Karpas-422 (cell line): ENCODE data around the gene PACRG. TPM values are rescaled to one million over a fixed set of nuclear protein-coding genes. Genes with fewer than 3 reads are reported as not detected.

Experiments used
- DNase-seq: peaks from one replicate; pipeline ENCODE4 v3.0.0-alpha.2; 2015
- H2AFZ ChIP-seq: fragments of 200-600 bp; sonication (generic); 2 replicates; pipeline ENCODE4 v1.6.1; 2014; ENCODE audit warnings: antibody characterized with exemption, low read length, mixed read lengths
- H3K27ac ChIP-seq: fragments of 200-600 bp; sonication (generic); 2 replicates; pipeline ENCODE4 v1.5.1; 2014; ENCODE audit warnings: mild to moderate bottlenecking, low read length, moderate library complexity
- H3K27me3 ChIP-seq: fragments of 200-600 bp; sonication (generic); 2 replicates; pipeline ENCODE4 v1.6.1; 2014; ENCODE audit warnings: low read length, mixed read lengths
- H3K36me3 ChIP-seq: fragments of 200-600 bp; sonication (generic); 2 replicates; pipeline ENCODE4 v1.6.1; 2014; ENCODE audit warnings: low read length, mixed read lengths; ENCODE audit not compliant: insufficient read depth
- H3K4me1 ChIP-seq: fragments of 200-600 bp; sonication (generic); 2 replicates; pipeline ENCODE4 v1.6.1; 2014; ENCODE audit warnings: mild to moderate bottlenecking, low read length, mixed read lengths
- H3K4me2 ChIP-seq: fragments of 200-600 bp; sonication (generic); 2 replicates; pipeline ENCODE4 v1.6.1; 2014; ENCODE audit warnings: low read length, low read depth, mild to moderate bottlenecking; ENCODE audit not compliant: poor library complexity, severe bottlenecking
- H3K4me3 ChIP-seq: fragments of 200-600 bp; sonication (generic); 2 replicates; pipeline ENCODE4 v1.5.1; 2014; ENCODE audit warnings: mild to moderate bottlenecking, antibody characterized with exemption, low read length, mixed read lengths
- H3K79me2 ChIP-seq: fragments of 200-600 bp; sonication (generic); 2 replicates; pipeline ENCODE4 v1.6.1; 2014; ENCODE audit warnings: mild to moderate bottlenecking, low read length, mixed read lengths
- H3K9ac ChIP-seq: fragments of 200-600 bp; sonication (generic); 2 replicates; pipeline ENCODE4 v1.6.0; 2014; ENCODE audit warnings: low read length
- H3K9me2 ChIP-seq: fragments of 200-600 bp; sonication (generic), shearing (Covaris generic); replicated peaks from 2 replicates; pipeline ENCODE4 v1.6.0; 2014; ENCODE audit warnings: mild to moderate bottlenecking, low read length, moderate library complexity; ENCODE audit not compliant: insufficient read depth
- H3K9me3 ChIP-seq: fragments of 300-700, 200-600 bp; sonication (generic); 2 replicates; pipeline ENCODE4 v1.6.1; 2014; ENCODE audit warnings: low read length, mixed read lengths
- H4K20me1 ChIP-seq: fragments of 200-600 bp; sonication (generic); 2 replicates; pipeline ENCODE4 v1.6.1; 2014; ENCODE audit warnings: mild to moderate bottlenecking, antibody characterized with exemption, low read length, low read depth; ENCODE audit not compliant: insufficient read depth
- total RNA-seq: library from RNA; depleted of rRNA; stranded (reverse); fragments of >200 nt; shearing (Covaris generic); gene quantifications from 2 replicates; pipeline ENCODE4 v1.2.3, GENCODE V29; 2014; ENCODE audit warnings: low replicate concordance

The PACRG gene
- total RNA-seq, 1 experiment from 2014 or later = not detected

DNA sequence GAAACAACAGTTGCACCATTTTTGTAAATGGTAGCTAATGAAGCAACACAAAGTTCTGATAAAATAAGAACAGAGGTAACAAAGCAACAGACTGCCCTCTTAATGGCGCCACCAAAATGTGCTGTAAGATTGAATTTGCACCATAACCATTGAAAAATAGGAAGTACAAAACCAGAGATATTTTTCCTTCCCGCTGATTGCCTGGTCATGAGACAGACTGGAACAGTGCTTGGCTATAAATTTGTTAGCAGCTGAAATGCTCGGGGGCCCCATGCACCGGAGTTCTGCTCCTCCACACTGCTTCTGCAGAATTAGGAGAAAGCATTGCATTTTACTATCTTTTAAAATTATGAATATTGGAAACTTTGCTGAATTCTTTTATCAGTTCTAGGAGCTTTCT, 522.3 kb downstream of the PACRG start:
- no peaks in the 10 kb centered on the region for H3K27me3 ChIP-seq
- no peaks in the 10 kb centered on the region for H3K4me1 ChIP-seq
- no peak overlapping the region for H3K9ac ChIP-seq
- H3K27ac ChIP-seq = no peak overlapping the region
- H3K9me3 ChIP-seq = peaks cover 5% of the 10 kb centered on the region
- H3K4me3 ChIP-seq = no peak overlapping the region
- no peaks in the 10 kb centered on the region for H3K9me2 ChIP-seq
- DNase-seq = no peak
- no peaks in the 10 kb centered on the region; the same call in 1 of the 2 replicates for H3K36me3 ChIP-seq
- no peak overlapping the region for H3K4me2 ChIP-seq
- H2AFZ ChIP-seq = no peak overlapping the region
- no peaks in the 10 kb centered on the region for H3K79me2 ChIP-seq
- no peaks in the 10 kb centered on the region for H4K20me1 ChIP-seq

DNA sequence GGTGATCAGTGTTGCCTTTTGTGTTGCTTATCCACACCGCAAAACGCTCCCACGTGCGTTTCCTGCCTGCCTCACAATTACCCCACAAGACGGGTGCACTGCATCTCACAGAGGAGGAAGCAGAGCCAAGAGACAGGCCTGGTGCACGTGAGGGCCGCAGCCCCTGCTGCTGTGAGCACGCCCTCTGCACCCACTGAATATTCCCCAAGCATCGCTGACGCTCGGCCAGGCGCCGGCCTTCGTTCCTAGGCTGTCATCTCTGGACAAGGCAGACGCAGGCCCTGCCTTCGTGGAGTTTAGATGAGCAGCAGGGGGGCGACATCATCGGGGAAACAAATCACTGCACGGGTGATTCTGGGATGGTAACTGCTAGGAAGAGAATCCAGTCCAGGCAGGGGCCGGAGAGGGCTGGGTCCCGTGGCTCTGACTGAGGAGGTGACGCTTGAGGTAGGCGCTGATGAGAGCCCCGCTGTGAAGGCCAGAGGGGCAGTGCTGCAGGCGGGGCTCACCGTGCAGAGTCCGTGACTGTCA, 524.4 kb downstream of the PACRG start:
- no peak overlapping the region for H3K4me2 ChIP-seq
- H2AFZ ChIP-seq = no peak overlapping the region
- H3K9me3 ChIP-seq = peaks cover 7% of the 10 kb centered on the region
- DNase-seq = no peak
- H4K20me1 ChIP-seq = no peaks in the 10 kb centered on the region
- H3K36me3 ChIP-seq = no peaks in the 10 kb centered on the region
- no peak overlapping the region for H3K27ac ChIP-seq
- no peaks in the 10 kb centered on the region for H3K27me3 ChIP-seq
- no peak overlapping the region for H3K9ac ChIP-seq
- H3K9me2 ChIP-seq = no peaks in the 10 kb centered on the region
- H3K4me3 ChIP-seq = no peak overlapping the region
- H3K79me2 ChIP-seq = no peaks in the 10 kb centered on the region
- H3K4me1 ChIP-seq = no peaks in the 10 kb centered on the region

DNA sequence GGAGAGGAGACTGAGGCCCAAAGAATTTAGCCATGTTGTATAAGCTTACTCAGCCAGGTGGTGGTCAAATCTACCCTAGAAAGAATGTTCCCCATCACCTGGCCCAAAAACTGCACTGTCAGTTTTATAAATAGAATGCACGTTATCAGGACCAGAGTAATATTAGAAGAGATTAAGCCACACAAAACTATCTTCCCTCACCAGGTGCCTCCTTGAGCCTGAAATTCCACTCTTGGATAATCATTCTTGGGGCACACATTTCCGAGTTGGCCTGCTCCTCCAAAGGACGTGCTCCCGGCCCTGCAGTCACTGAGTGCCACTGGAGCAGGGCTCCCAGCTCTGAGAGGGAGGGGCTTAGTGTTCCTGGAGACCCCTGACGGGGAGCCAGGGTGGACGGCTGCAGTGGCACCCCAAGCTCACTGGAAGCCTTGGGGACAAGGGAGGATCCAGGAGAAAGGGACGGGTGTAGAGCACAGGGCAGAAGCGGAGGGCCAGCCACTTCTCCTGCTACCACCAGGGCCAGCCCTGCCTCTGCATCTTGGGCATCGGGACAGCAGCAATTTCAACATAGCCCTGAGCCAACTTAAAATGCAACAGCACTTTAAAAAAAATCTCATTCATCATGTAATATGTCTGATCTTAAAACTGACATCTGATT, 525.9 kb downstream of the PACRG start:
- Histone ChIP-seq H3K4me3 (no peak overlapping the region), H3K79me2 (no peaks in the 10 kb centered on the region), H3K9ac (no peak overlapping the region), H3K27me3 (no peaks in the 10 kb centered on the region), H2AFZ (no peak overlapping the region), H3K9me3 (peaks cover 7% of the 10 kb centered on the region), H3K36me3 (no peaks in the 10 kb centered on the region), H4K20me1 (no peaks in the 10 kb centered on the region), H3K4me2 (no peak overlapping the region), H3K4me1 (no peaks in the 10 kb centered on the region), H3K9me2 (no peaks in the 10 kb centered on the region), H3K27ac (no peak overlapping the region)
- no peak for DNase-seq

DNA sequence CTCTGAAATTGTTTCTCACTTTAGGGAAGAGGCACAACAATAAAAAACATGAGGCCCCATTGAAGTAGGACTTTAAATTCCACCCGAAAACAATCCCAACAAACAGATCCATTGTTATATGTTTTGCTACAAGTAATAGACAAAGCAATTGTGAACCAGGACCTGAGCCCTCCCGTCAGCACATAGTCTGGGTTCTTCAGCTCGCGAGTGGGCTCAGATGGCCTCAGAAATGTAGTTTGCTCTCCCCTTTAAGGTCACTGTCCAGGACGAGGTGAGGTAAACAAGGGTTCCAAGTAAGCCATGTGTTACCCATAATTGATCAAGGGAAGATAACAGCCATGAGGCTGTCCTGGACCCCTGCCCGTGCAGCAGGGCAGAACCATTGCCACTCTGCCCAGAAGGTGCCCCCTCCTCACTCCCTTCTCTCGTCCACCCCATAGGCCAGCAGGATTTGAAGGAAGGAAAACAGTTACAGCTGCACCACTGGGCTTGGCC, 526.6 kb downstream of the PACRG start:
- peaks cover 7% of the 10 kb centered on the region for H3K9me3 ChIP-seq
- H3K27ac ChIP-seq = no peak overlapping the region
- no peak overlapping the region for H3K4me2 ChIP-seq
- no peak for DNase-seq
- H3K27me3 ChIP-seq = no peaks in the 10 kb centered on the region
- H3K9me2 ChIP-seq = no peaks in the 10 kb centered on the region
- H4K20me1 ChIP-seq = no peaks in the 10 kb centered on the region
- no peak overlapping the region for H3K9ac ChIP-seq
- H3K79me2 ChIP-seq = no peaks in the 10 kb centered on the region
- no peaks in the 10 kb centered on the region for H3K4me1 ChIP-seq
- H3K36me3 ChIP-seq = no peaks in the 10 kb centered on the region
- H3K4me3 ChIP-seq = no peak overlapping the region
- no peak overlapping the region for H2AFZ ChIP-seq

DNA sequence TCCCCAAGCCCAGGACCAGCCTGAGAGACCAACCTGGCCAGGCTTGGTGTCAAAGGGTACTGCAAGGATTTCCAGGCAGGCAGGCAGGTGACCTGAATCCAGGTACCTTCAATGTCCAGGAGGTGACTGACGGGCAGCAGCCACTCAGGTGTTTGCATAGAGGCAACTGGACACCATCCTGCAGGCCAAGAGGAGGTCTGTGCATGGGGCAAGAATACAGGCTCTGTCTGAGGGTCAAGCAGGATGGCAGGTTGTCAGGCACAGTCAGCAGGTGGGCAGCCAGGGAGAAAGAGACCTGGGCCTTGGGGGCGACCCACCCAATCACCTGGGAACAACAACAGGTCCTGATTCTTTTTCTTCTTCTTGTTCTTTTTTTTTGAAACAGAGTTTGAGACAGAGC, 527.5 kb downstream of the PACRG start:
- no peak overlapping the region for H3K27ac ChIP-seq
- H2AFZ ChIP-seq = no peak overlapping the region
- no peaks in the 10 kb centered on the region for H3K79me2 ChIP-seq
- no peaks in the 10 kb centered on the region for H4K20me1 ChIP-seq
- no peaks in the 10 kb centered on the region for H3K9me2 ChIP-seq
- no peak overlapping the region for H3K4me3 ChIP-seq
- no peaks in the 10 kb centered on the region for H3K27me3 ChIP-seq
- H3K9ac ChIP-seq = no peak overlapping the region
- DNase-seq = no peak
- H3K36me3 ChIP-seq = no peaks in the 10 kb centered on the region
- H3K4me2 ChIP-seq = no peak overlapping the region
- no peaks in the 10 kb centered on the region for H3K4me1 ChIP-seq
- H3K9me3 ChIP-seq = peaks cover 7% of the 10 kb centered on the region

DNA sequence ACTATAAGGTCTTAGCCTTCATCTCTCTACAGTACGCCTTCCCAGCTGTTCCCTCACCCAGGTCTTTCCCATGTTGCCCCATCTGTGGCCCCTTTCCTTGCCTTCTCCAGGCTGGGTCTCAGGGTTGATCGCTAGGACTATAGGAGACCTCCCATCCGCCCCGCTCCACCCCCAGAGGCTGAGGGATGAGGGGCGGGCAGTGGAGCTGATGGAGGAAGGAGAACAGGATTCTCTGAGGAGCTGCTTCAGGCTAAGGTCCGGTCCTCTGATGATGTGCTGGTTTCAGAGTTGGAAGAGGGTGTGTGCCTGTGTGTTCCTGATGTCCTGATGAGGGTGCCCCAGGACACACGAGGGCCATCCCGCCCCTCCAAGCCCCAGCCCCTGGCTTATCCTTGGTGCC, 531.9 kb downstream of the PACRG start:
- no peak overlapping the region for H2AFZ ChIP-seq
- H3K79me2 ChIP-seq = no peaks in the 10 kb centered on the region
- no peak overlapping the region for H3K4me2 ChIP-seq
- no peak overlapping the region for H3K4me3 ChIP-seq
- DNase-seq = no peak
- no peaks in the 10 kb centered on the region for H3K27me3 ChIP-seq
- no peaks in the 10 kb centered on the region; the same call in 1 of the 2 replicates for H3K9me2 ChIP-seq
- no peaks in the 10 kb centered on the region for H3K36me3 ChIP-seq
- peaks cover 13% of the 10 kb centered on the region for H3K9me3 ChIP-seq
- no peaks in the 10 kb centered on the region for H4K20me1 ChIP-seq
- no peak overlapping the region for H3K9ac ChIP-seq
- H3K4me1 ChIP-seq = no peaks in the 10 kb centered on the region
- H3K27ac ChIP-seq = no peak overlapping the region

DNA sequence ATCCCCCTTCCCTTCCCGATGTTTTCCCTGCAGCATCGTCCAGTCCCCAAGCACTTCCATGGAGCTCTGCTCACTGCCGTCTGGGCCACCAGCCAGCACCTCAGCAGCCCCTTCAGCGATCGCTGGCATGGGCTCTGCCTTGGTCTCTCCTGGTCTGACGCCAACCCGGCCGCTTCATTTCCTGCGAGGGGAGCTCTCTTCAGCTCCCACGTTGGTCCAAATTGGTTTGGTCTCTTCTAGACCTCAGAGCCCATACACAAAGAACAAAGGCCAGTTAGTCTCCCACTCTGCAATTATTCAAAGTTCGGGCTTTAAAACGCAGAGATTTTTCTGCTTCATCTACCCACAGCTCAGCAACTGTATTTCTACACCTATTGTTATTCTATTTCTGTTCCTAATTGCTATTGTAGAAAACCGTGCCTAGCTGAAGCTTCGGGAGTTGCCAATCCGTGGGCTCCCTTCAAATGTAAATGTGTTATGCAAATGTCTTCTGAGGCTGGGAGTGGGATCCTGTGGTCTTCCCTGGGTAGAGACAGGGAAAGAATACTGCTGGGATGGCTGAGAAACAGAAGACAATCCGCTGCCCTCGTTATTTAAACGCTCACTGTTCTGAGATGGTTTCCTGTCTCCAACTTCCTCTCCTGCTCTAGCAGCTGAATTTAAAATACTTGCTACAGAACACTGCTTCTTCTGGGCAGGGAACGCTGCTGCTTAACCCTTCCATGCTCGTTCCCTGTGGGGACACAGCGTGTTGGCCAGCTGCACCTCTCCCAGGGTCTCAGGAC, 532.5 kb downstream of the PACRG start:
- Histone ChIP-seq H3K9me3 (peaks cover 13% of the 10 kb centered on the region), H3K4me3 (no peak overlapping the region), H3K9me2 (no peaks in the 10 kb centered on the region; the same call in 1 of the 2 replicates), H3K36me3 (no peaks in the 10 kb centered on the region), H3K9ac (no peak overlapping the region), H3K4me2 (no peak overlapping the region), H3K79me2 (no peaks in the 10 kb centered on the region), H3K4me1 (no peaks in the 10 kb centered on the region), H4K20me1 (no peaks in the 10 kb centered on the region), H2AFZ (no peak overlapping the region), H3K27ac (no peak overlapping the region), H3K27me3 (no peaks in the 10 kb centered on the region)
- no peak for DNase-seq

DNA sequence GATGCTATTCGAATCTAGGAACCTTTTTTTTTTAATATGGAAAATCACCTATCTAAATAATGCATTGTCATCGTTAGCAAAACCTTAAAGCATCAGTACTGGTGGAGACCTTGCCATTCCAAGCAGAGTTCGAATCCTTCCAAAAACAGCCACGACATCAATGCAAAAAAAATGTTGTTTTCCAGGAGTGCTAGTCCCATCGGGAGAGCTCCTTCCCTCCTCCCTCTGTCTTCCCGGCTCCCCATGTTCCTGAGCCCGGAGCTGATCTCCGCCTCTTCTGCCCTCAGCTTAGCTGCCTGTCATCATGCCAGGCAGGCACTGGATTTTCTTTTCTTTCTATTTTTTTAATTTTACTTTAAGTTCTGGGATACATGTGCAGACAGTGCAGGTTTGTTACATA, 533.1 kb downstream of the PACRG start:
- Histone ChIP-seq H2AFZ (no peak overlapping the region), H3K4me2 (no peak overlapping the region)

More for the DNA sequence above, 533.1 kb downstream of the PACRG start:
- Histone ChIP-seq H3K27me3 (no peaks in the 10 kb centered on the region), H4K20me1 (no peaks in the 10 kb centered on the region), H3K79me2 (no peaks in the 10 kb centered on the region), H3K4me1 (no peaks in the 10 kb centered on the region), H3K9me2 (no peaks in the 10 kb centered on the region; the same call in 1 of the 2 replicates), H3K9ac (no peak overlapping the region), H3K36me3 (no peaks in the 10 kb centered on the region), H3K27ac (no peak overlapping the region), H3K9me3 (peaks cover 13% of the 10 kb centered on the region), H3K4me3 (no peak overlapping the region)
- DNase-seq = no peak
